Left lung (tissue), 10 donors: Measurements from ENCODE around the gene KANTR. TPM values are rescaled to one million over a fixed set of nuclear protein-coding genes. Genes with fewer than 3 reads are reported as not detected.

Experiments
- ATAC-seq: fragments of 200-7000 bp; cut with Tn5 transposase; one replicate; pipeline ENCODE4 v1.9.1; 2020; ENCODE audit warnings: moderate library complexity
- DNase-seq, 4 donors: peaks; one replicate each; pipeline ENCODE4 v3.0.0-alpha.2; 2013 to 2020
- H3K27ac ChIP-seq, 2 donors: fragments of 200-600 bp; sonication (generic) in 1 of 2; one replicate each; pipeline versions ENCODE4 v1.5.0 to v1.8.0; 2020 to 2021
- H3K27me3 ChIP-seq, 2 donors: fragments of 200-600 bp; sonication (generic) in 1 of 2; one replicate each; pipeline versions ENCODE4 v1.5.0 to v1.8.0; 2020 to 2021
- H3K36me3 ChIP-seq, 2 donors: fragments of 200-600 bp; sonication (generic) in 1 of 2; one replicate each; pipeline versions ENCODE4 v1.5.0 to v1.8.0; 2020 to 2021
- H3K4me1 ChIP-seq, 2 donors: fragments of 200-600 bp; one replicate each; pipeline ENCODE4 v1.8.0; 2021
- H3K4me3 ChIP-seq, 2 donors: fragments of 200-600 bp; sonication (generic) in 1 of 2; one replicate each; pipeline versions ENCODE4 v1.5.0 to v1.8.0; 2020 to 2021; ENCODE audit warnings: mild to moderate bottlenecking in 1 of 2
- H3K9me3 ChIP-seq, 2 donors: fragments of 200-600 bp; sonication (generic) in 1 of 2; one replicate each; pipeline versions ENCODE4 v1.5.0 to v1.8.0; 2020 to 2021
- CTCF ChIP-seq, 2 donors: fragments of 200-600 bp; sonication (generic) in 1 of 2; IDR thresholded peaks; one replicate each; pipeline versions ENCODE4 v1.5.0 to v1.8.0; 2021; ENCODE audit warnings: antibody characterized with exemption in 2 of 2
- intact Hi-C, 2 donors: fragments of 100-400 bp; cut with DNase I; formaldehyde crosslinking; loops; one replicate each; pipeline versions ENCODE4 v1.11.2 to v1.14.2; 2022
- polyA plus RNA-seq, 6 donors: library from polyadenylated mRNA; unstranded; fragments of 120-200 nt; gene quantifications; one replicate each; pipeline ENCODE4 v1.2.1, GENCODE V29; 2013; ENCODE audit not compliant: insufficient read length in 6 of 6
- total RNA-seq, 2 donors: library from RNA; stranded (reverse); fragmentation: NEBNext Ultra II Directional; extraction: Animal tissue kit (Norgen Biotek cat#: 25700); gene quantifications; one replicate each; pipeline ENCODE4 v1.2.1, GENCODE V29; 2021
- donor health status: DM: no; HTN: yes; CAD: no.
- donor health status: DM: no; HTN: no; CAD: no.

KANTR gene
- total and polyA plus RNA-seq, 8 donors = 7.8 to 41.3 (median 21.0) TPM

- Histone ChIP-seq H3K27me3 (no peaks in the 10 kb centered on the region), H3K36me3 (no peaks in the 10 kb centered on the region), H3K27ac (no peak overlapping the region), H3K9me3 (no peaks in the 10 kb centered on the region), H3K4me3 (no peak overlapping the region), H3K4me1 (no peaks in the 10 kb centered on the region)
- ATAC-seq (no peak), DNase-seq (no peak)
- intact Hi-C loops = no loop called here
- TF ChIP-seq CTCF (IDR thresholded peaks at IDR 0.05) = no peak
These were observed 18.9 kb upstream of the KANTR start for GRCh38 chrX:53075011-53075410.

- TF ChIP-seq CTCF (IDR thresholded peaks at IDR 0.05) = no peak
- no peak for ATAC-seq
- Histone ChIP-seq H3K9me3 (no peaks in the 10 kb centered on the region), H3K27me3 (no peaks in the 10 kb centered on the region), H3K4me1 (no peaks in the 10 kb centered on the region), H3K27ac (no peak overlapping the region), H3K4me3 (no peak overlapping the region), H3K36me3 (no peaks in the 10 kb centered on the region)
- intact Hi-C loops = no loop called here
- no peak for DNase-seq
These were observed 17.3 kb upstream of the KANTR start for GRCh38 chrX:53076671-53077070.

- TF ChIP-seq CTCF (IDR thresholded peaks at IDR 0.05) = no peak
- no peaks in the 10 kb centered on the region for H3K27me3 ChIP-seq
- DNase-seq = no peak
- H3K9me3 ChIP-seq = no peaks in the 10 kb centered on the region
- intact Hi-C loops = no loop called here
- H3K36me3 ChIP-seq = no peaks in the 10 kb centered on the region
- no peak overlapping the region for H3K4me3 ChIP-seq
- no peak overlapping the region for H3K27ac ChIP-seq
- no peak for ATAC-seq
- H3K4me1 ChIP-seq = no peaks in the 10 kb centered on the region
These were observed 16.4 kb upstream of the KANTR start for GRCh38 chrX:53077207-53078197.

- TF ChIP-seq CTCF (IDR thresholded peaks at IDR 0.05) = no peak
- H3K36me3 ChIP-seq = no peaks in the 10 kb centered on the region
- H3K27me3 ChIP-seq = no peaks in the 10 kb centered on the region
- no peak overlapping the region for H3K27ac ChIP-seq
- no peak for ATAC-seq
- H3K9me3 ChIP-seq = no peaks in the 10 kb centered on the region
- no peaks in the 10 kb centered on the region for H3K4me1 ChIP-seq
- no peak overlapping the region for H3K4me3 ChIP-seq
- no peak for DNase-seq
- intact Hi-C loops = no loop called here
These were observed 15.0 kb upstream of the KANTR start for GRCh38 chrX:53078943-53079342.
